ENCODE data around the gene EXT2. TPM values are rescaled to one million over a fixed set of nuclear protein-coding genes. Genes with fewer than 3 reads are reported as not detected.

EXT2 gene
- total RNA-seq, 1 experiment from 2014 or later = 39.1 TPM

- TF ChIP-seq MYBL2 (CRISPR knock-in tag; IDR thresholded peaks at IDR 0.05) (peak; percentile 84), ARID4B (CRISPR knock-in tag; IDR thresholded peaks at IDR 0.05; ENCODE audit: borderline replicate concordance) (peak; percentile 35; the same call in 1 of the 2 replicates), ZBTB21 (CRISPR knock-in tag; IDR thresholded peaks at IDR 0.05; ENCODE audit: borderline replicate concordance) (no peak), GTF2I (CRISPR knock-in tag; conservative IDR thresholded peaks at IDR 0.05) (no peak), ZNF423 (CRISPR knock-in tag; IDR thresholded peaks at IDR 0.05) (peak; percentile 88), ZNF138 (CRISPR knock-in tag; conservative IDR thresholded peaks at IDR 0.05) (no peak), USF1 (CRISPR knock-in tag; IDR thresholded peaks at IDR 0.05) (peak; percentile 91), ZNF263 (CRISPR knock-in tag; IDR thresholded peaks at IDR 0.05; ENCODE audit: low read depth) (no peak), ZNF232 (CRISPR knock-in tag; IDR thresholded peaks at IDR 0.05) (no peak), PREB (CRISPR knock-in tag; IDR thresholded peaks at IDR 0.05; ENCODE audit: borderline replicate concordance) (no peak), ERG (CRISPR knock-in tag; IDR thresholded peaks at IDR 0.05) (no peak), EMX1 (CRISPR knock-in tag; IDR thresholded peaks at IDR 0.05) (no peak), ZNF425 (CRISPR knock-in tag; conservative IDR thresholded peaks at IDR 0.05) (no peak), HMGXB4 (CRISPR knock-in tag; IDR thresholded peaks at IDR 0.05) (peak; percentile 96), FOXK1 (CRISPR knock-in tag; IDR thresholded peaks at IDR 0.05) (peak; percentile 17; the same call in 1 of the 2 replicates), FOXP4 (CRISPR knock-in tag; IDR thresholded peaks at IDR 0.05) (peak; percentile 43; the same call in 1 of the 2 replicates), ZNF396 (CRISPR knock-in tag; IDR thresholded peaks at IDR 0.05; ENCODE audit: borderline replicate concordance) (no peak), AFF4 (CRISPR knock-in tag; IDR thresholded peaks at IDR 0.05; ENCODE audit: borderline replicate concordance) (no peak)
Measured at GRCh38 chr11:44065841-44066731, 29.4 kb upstream of the EXT2 start, which contains the start of gene ACCS (continued).

All from WTC11 (cell line).